LNCaP clone FGC (cell line): ENCODE measurements around the gene FMNL3.

Experiments
- DNase-seq: peaks from one replicate; pipeline ENCODE4 v3.0.0-alpha.2; 2011; ENCODE audit warnings: low read depth
- H3K4me3 ChIP-seq: 2 replicates; pipeline ENCODE4 v1.5.1; 2011; ENCODE audit warnings: mild to moderate bottlenecking, low read depth, low read length, control low read depth
- CTCF ChIP-seq: IDR thresholded peaks from 2 replicates; pipeline ENCODE4 v1.5.1; 2012; ENCODE audit warnings: mild to moderate bottlenecking; ENCODE audit not compliant: control insufficient read depth, insufficient read depth; ENCODE audit errors: extremely low read depth

The FMNL3 gene

GRCh38 chr12:49636979-49637755 is 70.0 kb downstream of the FMNL3 start:
- H3K4me3 ChIP-seq = no peak overlapping the region
- DNase-seq = no peak
- TF ChIP-seq CTCF = peak; percentile 86

DNA sequence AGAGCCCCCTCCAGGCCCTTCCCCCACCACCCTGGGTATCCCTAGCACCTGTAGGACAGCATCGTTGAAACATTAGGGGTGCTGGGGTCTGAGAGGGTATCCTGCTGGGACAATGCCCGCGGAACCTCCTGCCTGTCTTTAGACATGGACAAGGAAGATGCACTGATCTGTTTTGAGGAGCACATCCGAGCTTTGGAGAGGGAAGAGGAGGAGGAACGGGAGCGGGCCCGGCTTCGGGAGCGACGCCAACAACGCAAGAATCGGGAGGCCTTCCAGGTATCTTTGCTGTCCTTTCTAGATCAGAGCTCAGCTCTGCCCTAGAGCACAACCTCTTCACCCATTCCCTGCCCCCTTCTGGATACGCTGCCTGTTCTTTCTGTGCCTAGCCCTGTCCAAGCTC is 70.6 kb downstream of the FMNL3 start:
- TF ChIP-seq CTCF = no peak
- no peak overlapping the region for H3K4me3 ChIP-seq
- no peak for DNase-seq

- TF ChIP-seq CTCF = no peak
- no peak overlapping the region for H3K4me3 ChIP-seq
- DNase-seq = no peak
Observed at GRCh38 chr12:49635656-49636055, 71.5 kb downstream of the FMNL3 start.

- H3K4me3 ChIP-seq = no peak overlapping the region
- no peak for TF ChIP-seq CTCF
- DNase-seq = no peak
Observed at GRCh38 chr12:49635036-49635435, 72.2 kb downstream of the FMNL3 start.

GRCh38 chr12:49633703-49634345 is 73.4 kb downstream of the FMNL3 start:
- H3K4me3 ChIP-seq = no peak overlapping the region
- no peak for TF ChIP-seq CTCF
- no peak for DNase-seq

GRCh38 chr12:49632986-49633702 is 74.1 kb downstream of the FMNL3 start:
- DNase-seq = no peak
- H3K4me3 ChIP-seq = no peak overlapping the region
- TF ChIP-seq CTCF = no peak
